H1 (cell line): ENCODE measurements around the gene ALK. TPM values are rescaled to one million over a fixed set of nuclear protein-coding genes. Genes with fewer than 3 reads are reported as not detected.
A peak's percentile ranks its signal among the peaks of the same experiment; 100 is the strongest.

Experiments
- CTCF ChIA-PET: fragments of 300-600 bp; sonication (Branson Sonifier 250); formaldehyde crosslinking; loops from one replicate; lab custom pipeline; 2021; ENCODE audit not compliant: partially characterized antibody; lab: Charles Lee
- POLR2A ChIA-PET: fragments of 300-600 bp; sonication (Branson Sonifier 250); formaldehyde crosslinking; loops from one replicate; lab custom pipeline; 2021; ENCODE audit warnings: inconsistent platforms; ENCODE audit not compliant: partially characterized antibody; lab: Charles Lee
- DNase-seq, 2 experiments: peaks; one replicate each; pipeline versions ENCODE4 v3.0.0 to v3.0.0-alpha.2; 2010 to 2022; ENCODE audit warnings: low spot score in 2 of 2, low read depth in 1 of 2, mixed read lengths in 1 of 2
- FAIRE-seq: peaks from 2 replicates; lab custom pipeline; 2011; peaks lifted over from hg19 to GRCh38; lab: Jason Lieb, UNC
- H2AFZ ChIP-seq: 2 replicates; pipeline ENCODE4 v1.8.1; 2012; ENCODE audit warnings: low read length, inconsistent platforms
- H2AK5ac ChIP-seq: 2 replicates; pipeline ENCODE4 v1.6.1; 2013; ENCODE audit warnings: low read depth, low read length
- H2BK120ac ChIP-seq: replicated peaks from 2 replicates; pipeline ENCODE3; 2013; ENCODE audit warnings: low read depth, low read length, inconsistent platforms
- H2BK12ac ChIP-seq: 2 replicates; pipeline ENCODE4 v1.6.1; 2013; ENCODE audit warnings: low read depth, low read length
- H2BK15ac ChIP-seq: 2 replicates; pipeline ENCODE4 v1.6.1; 2013; ENCODE audit warnings: low read length
- H2BK20ac ChIP-seq: 2 replicates; pipeline ENCODE4 v1.6.1; 2013; ENCODE audit warnings: low read length
- H2BK5ac ChIP-seq: 2 replicates; pipeline ENCODE4 v1.6.1; 2013; ENCODE audit warnings: low read depth, low read length
- H3K14ac ChIP-seq: 2 replicates; pipeline ENCODE4 v1.6.1; 2013; ENCODE audit warnings: inconsistent platforms; ENCODE audit not compliant: insufficient read length
- H3K18ac ChIP-seq: 2 replicates; pipeline ENCODE4 v1.6.1; 2013; ENCODE audit warnings: low read length; ENCODE audit errors: extremely low read depth
- H3K23ac ChIP-seq: 2 replicates; pipeline ENCODE4 v1.6.1; 2013; ENCODE audit warnings: inconsistent platforms; ENCODE audit not compliant: insufficient read length
- H3K23me2 ChIP-seq: 2 replicates; pipeline ENCODE4 v1.6.1; 2013; ENCODE audit warnings: low read depth, low read length
- H3K27ac ChIP-seq: 2 replicates; pipeline ENCODE4 v1.6.1; 2011; ENCODE audit warnings: low read depth, low read length, inconsistent platforms
- H3K27me3 ChIP-seq, 4 experiments: replicated peaks in 1 of 4; 1 replicate in 1 of 4; 2 replicates in 3 of 4; pipeline versions ENCODE4 v1.6.1 to v1.8.1; 2011 to 2013; ENCODE audit warnings: low read length in 3 of 4, mild to moderate bottlenecking in 3 of 4, inconsistent platforms in 2 of 4, mixed read lengths in 2 of 4, moderate library complexity in 1 of 4; ENCODE audit not compliant: control insufficient read depth in 3 of 4, insufficient read depth in 3 of 4; ENCODE audit errors: extremely low read depth in 1 of 4
- H3K36me3 ChIP-seq, 4 experiments: 2 replicates each; pipeline versions ENCODE4 v1.6.1 to v1.8.1; 2011 to 2013; ENCODE audit warnings: mild to moderate bottlenecking in 4 of 4, low read length in 3 of 4, moderate library complexity in 2 of 4, control low read depth in 1 of 4, inconsistent platforms in 1 of 4; ENCODE audit not compliant: insufficient read depth in 4 of 4, control insufficient read depth in 2 of 4
- H3K4ac ChIP-seq: replicated peaks from 2 replicates; pipeline ENCODE3; 2013; ENCODE audit warnings: low read length, low read depth, mixed read lengths, inconsistent platforms; ENCODE audit not compliant: insufficient read length
- H3K4me1 ChIP-seq, 4 experiments: replicated peaks in 1 of 4; 1 replicate in 1 of 4; 2 replicates in 3 of 4; pipeline versions ENCODE4 v1.6.1 to v1.8.1; 2011 to 2013; ENCODE audit warnings: low read length in 3 of 4, inconsistent platforms in 2 of 4, mixed read lengths in 1 of 4; ENCODE audit not compliant: insufficient read depth in 4 of 4, control insufficient read depth in 3 of 4
- H3K4me2 ChIP-seq, 2 experiments: 2 replicates each; pipeline versions ENCODE4 v1.6.1 to v1.8.1; 2011 to 2013; ENCODE audit warnings: low read depth in 2 of 2, low read length in 2 of 2, control low read depth in 1 of 2, inconsistent platforms in 1 of 2, mild to moderate bottlenecking in 1 of 2; ENCODE audit not compliant: insufficient read depth in 1 of 2
- H3K4me3 ChIP-seq, 4 experiments: fragments of 200-600, 300-600 bp in 1 of 4; sonication (generic), shearing (Covaris generic), sonication (Bioruptor Twin) in 1 of 4; 2 replicates each; pipeline versions ENCODE4 v1.5.1 to v1.8.1; 2011 to 2016; ENCODE audit warnings: low read length in 4 of 4, low read depth in 3 of 4, control low read depth in 2 of 4, inconsistent platforms in 2 of 4, mild to moderate bottlenecking in 2 of 4, mixed read lengths in 1 of 4, moderate library complexity in 1 of 4; ENCODE audit not compliant: insufficient read depth in 2 of 4; ENCODE audit errors: extremely low read depth in 1 of 4
- H3K56ac ChIP-seq: replicated peaks from 2 replicates; pipeline ENCODE3; 2013; ENCODE audit warnings: low read depth, mild to moderate bottlenecking, mixed read lengths, low read length, inconsistent platforms; ENCODE audit not compliant: insufficient read length
- H3K79me1 ChIP-seq: 2 replicates; pipeline ENCODE4 v1.6.1; 2013; ENCODE audit warnings: low read depth, low read length, control low read depth
- H3K79me2 ChIP-seq, 2 experiments: 2 replicates each; pipeline versions ENCODE4 v1.6.1 to v1.8.1; 2012 to 2013; ENCODE audit warnings: low read length in 2 of 2, mild to moderate bottlenecking in 2 of 2, inconsistent platforms in 1 of 2; ENCODE audit not compliant: insufficient read depth in 2 of 2, control insufficient read depth in 1 of 2
- H3K9ac ChIP-seq, 4 experiments: replicated peaks in 1 of 4; 1 replicate in 1 of 4; 2 replicates in 3 of 4; pipeline versions ENCODE4 v1.6.1 to v1.8.1; 2011 to 2013; ENCODE audit warnings: low read depth in 3 of 4, low read length in 3 of 4, control low read depth in 2 of 4, mild to moderate bottlenecking in 2 of 4, moderate library complexity in 2 of 4, inconsistent platforms in 1 of 4; ENCODE audit errors: extremely low read depth in 1 of 4
- H3K9me3 ChIP-seq, 2 experiments: 2 replicates each; pipeline versions ENCODE4 v1.6.1 to v1.8.1; 2012 to 2013; ENCODE audit warnings: mild to moderate bottlenecking in 2 of 2, moderate library complexity in 2 of 2, control low read depth in 1 of 2, inconsistent platforms in 1 of 2, low read depth in 1 of 2, low read length in 1 of 2, mixed read lengths in 1 of 2; ENCODE audit not compliant: insufficient read depth in 2 of 2
- H4K20me1 ChIP-seq, 2 experiments: replicated peaks in 1 of 2; 2 replicates each; pipeline versions ENCODE3 to v1.8.1; 2011 to 2013; ENCODE audit warnings: inconsistent platforms in 2 of 2, low read length in 2 of 2, mild to moderate bottlenecking in 1 of 2; ENCODE audit not compliant: insufficient read depth in 2 of 2, control insufficient read depth in 1 of 2
- H4K5ac ChIP-seq: 2 replicates; pipeline ENCODE4 v1.6.1; 2013; ENCODE audit warnings: low read length, low read depth, mixed read lengths, inconsistent platforms; ENCODE audit not compliant: insufficient read length
- H4K8ac ChIP-seq: 2 replicates; pipeline ENCODE4 v1.8.0; 2013; ENCODE audit warnings: mild to moderate bottlenecking, moderate library complexity, low read length, inconsistent platforms; ENCODE audit not compliant: insufficient read depth; ENCODE audit errors: extremely low read depth
- H4K91ac ChIP-seq: replicated peaks from 2 replicates; pipeline ENCODE3; 2013; ENCODE audit warnings: low read length, mixed read lengths, inconsistent platforms; ENCODE audit not compliant: insufficient read length
- ASH2L ChIP-seq: fragments of 200-600, 300-600 bp; sonication (generic); IDR thresholded peaks from one replicate; pipeline ENCODE4 v1.7.1; 2017; ENCODE audit warnings: low read length
- ATF3 ChIP-seq: IDR thresholded peaks from 2 replicates; pipeline ENCODE4 v1.6.1; 2011; ENCODE audit warnings: low read depth, mild to moderate bottlenecking, low read length; ENCODE audit not compliant: insufficient read depth
- BCL11A ChIP-seq, 2 experiments: IDR thresholded peaks; one replicate each; pipeline ENCODE4 v1.6.1; 2011; ENCODE audit warnings: low read depth in 2 of 2, low read length in 2 of 2, mild to moderate bottlenecking in 2 of 2
- CBX8 ChIP-seq: fragments of 300-800, 300-1000 bp; sonication (generic); IDR thresholded peaks from 2 replicates; pipeline ENCODE4 v1.7.1; 2016; ENCODE audit warnings: low read depth, low read length, borderline replicate concordance
- CREB1 ChIP-seq: IDR thresholded peaks from 2 replicates; pipeline ENCODE4 v1.6.1; 2012; ENCODE audit warnings: inconsistent platforms
- EGR1 ChIP-seq: IDR thresholded peaks from 2 replicates; pipeline ENCODE4 v1.6.1; 2011; ENCODE audit warnings: low read depth, low read length, borderline replicate concordance
- JUN ChIP-seq: IDR thresholded peaks from 2 replicates; pipeline ENCODE4 v1.6.1; 2011; ENCODE audit warnings: low read depth, mild to moderate bottlenecking, improper control_type of control experiment, low read length
- JUND ChIP-seq: IDR thresholded peaks from 2 replicates; pipeline ENCODE4 v1.6.1; 2011; ENCODE audit warnings: mild to moderate bottlenecking, improper control_type of control experiment, low read length
- NANOG ChIP-seq: IDR thresholded peaks from 2 replicates; pipeline ENCODE4 v1.6.1; 2011; ENCODE audit warnings: low read length, low read depth, mild to moderate bottlenecking, inconsistent platforms; ENCODE audit not compliant: insufficient read depth, poor library complexity, severe bottlenecking
- RBBP5 ChIP-seq: IDR thresholded peaks from 2 replicates; pipeline ENCODE4 v1.7.1; 2012; ENCODE audit warnings: low read depth, mild to moderate bottlenecking, inconsistent platforms, low read length, moderate library complexity, borderline replicate concordance
- RFX5 ChIP-seq: IDR thresholded peaks from 2 replicates; pipeline ENCODE4 v1.6.1; 2011; ENCODE audit warnings: low read depth, low read length, improper control_type of control experiment, borderline replicate concordance
- SIRT6 ChIP-seq: IDR thresholded peaks from one replicate; pipeline ENCODE4 v1.7.1; 2012; ENCODE audit warnings: low read length, inconsistent platforms
- SIX5 ChIP-seq: IDR thresholded peaks from 2 replicates; pipeline ENCODE4 v1.6.1; 2011; ENCODE audit warnings: mild to moderate bottlenecking, low read depth, low read length
- SP1 ChIP-seq: IDR thresholded peaks from 2 replicates; pipeline ENCODE4 v1.6.1; 2011; ENCODE audit warnings: low read depth, low read length
- WGBS, 2 experiments: shearing (Covaris generic) in 1 of 2; methylation state at CpG; one replicate each; pipeline versions ENCODE4 v1.1.6 to v1.1.7; 2013 to 2015; ENCODE audit warnings: low lambda C conversion rate in 2 of 2, mixed read lengths in 2 of 2, inconsistent platforms in 1 of 2, low coverage in 1 of 2, missing lambda C conversion rate in 1 of 2; ENCODE audit not compliant: insufficient replicate concordance in 2 of 2, insufficient coverage in 1 of 2, insufficient read length in 1 of 2; ENCODE audit errors: extremely low coverage in 1 of 2, missing lambda C conversion rate in 1 of 2; 5-methylcytosine and 5-hydroxymethylcytosine counted together
- polyA plus RNA-seq, 7 experiments: library from polyadenylated mRNA; depleted of rRNA in 3 of 7; stranded (reverse) in 5 of 7; unstranded in 2 of 7; fragments of >200 nt in 5 of 7; fragments of 200-250 nt in 2 of 7; gene quantifications; 1 replicate in 5 of 7; 2 replicates in 1 of 7; 4 replicates in 1 of 7; pipeline versions ENCODE4 v1.2.1 to v1.2.3, GENCODE V29; 2011 to 2013; ENCODE audit warnings: missing spikeins in 2 of 7, mixed read lengths in 2 of 7
- total RNA-seq: library from RNA; stranded (reverse); fragmentation: NEBNext Ultra II Directional; extraction: Animal tissue kit (Norgen Biotek cat#: 25700); gene quantifications from 2 replicates; pipeline ENCODE4 v1.2.1, GENCODE V29; 2021

The ALK gene
- total and polyA plus RNA-seq, 2 of the 8 experiments (the other 6 are each of a cell fraction or from before 2014, with no cell fraction given): 0.02 to 0.09 TPM

- Histone ChIP-seq H3K23ac (no peak overlapping the region), H4K91ac (no peak overlapping the region), H3K79me2 (no peaks in the 10 kb centered on the region), H3K36me3 (no peaks in the 10 kb centered on the region), H3K4ac (no peak overlapping the region), H2BK12ac (no peak overlapping the region), H3K23me2 (peaks cover 5% of the 10 kb centered on the region; the same call in 1 of the 2 replicates), H2BK15ac (no peak overlapping the region), H2BK5ac (0 out of 2 replicates have a peak overlapping the region, but pooled peaks have one; percentile 56), H4K20me1 (peaks cover 0 to 2% of the 10 kb centered on the region in 2 experiments), H3K79me1 (no peaks in the 10 kb centered on the region), H4K5ac (no peak overlapping the region), H3K27me3 (no peaks in the 10 kb centered on the region), H3K4me3 (no peak overlapping the region), H3K9ac (no peak overlapping the region), H2BK20ac (no peak overlapping the region), H3K4me1 (peaks cover 0 to 5% (median 3%) of the 10 kb centered on the region in 4 experiments; a peak in 2 of 7 replicates), H2BK120ac (no peak overlapping the region), H3K9me3 (no peaks in the 10 kb centered on the region), H2AK5ac (no peak overlapping the region), H2AFZ (no peak overlapping the region), H3K4me2 (no peak overlapping the region), H3K56ac (no peak overlapping the region), H3K27ac (no peak overlapping the region), H3K14ac (no peak overlapping the region), H3K18ac (no peak overlapping the region), H4K8ac (no peak overlapping the region)
- no peak for DNase-seq
- 94% methylated on average over 5 of the region's 5 CpGs; no CpG with 5 or more reads in 1 of the 2 experiments for WGBS, 2 experiments
- no peak for FAIRE-seq
- CTCF ChIA-PET: interaction anchor here (0.8 kb wide), 1 partner anchor 19 kb away, joined by 6 read pairs; no protein-coding TSS in a partner anchor
- POLR2A ChIA-PET: no interaction called here
- TF ChIP-seq EGR1 (no peak), CBX8 (no peak), JUN (no peak), RBBP5 (no peak), RFX5 (no peak), SIX5 (no peak), BCL11A (IDR thresholded peaks at IDR 0.05; ENCODE audit: low read depth in 2 of 2, low read length in 2 of 2) (no peak), CREB1 (no peak), NANOG (no peak), SP1 (no peak), SIRT6 (no peak), JUND (no peak), ASH2L (no peak), ATF3 (no peak)
These were observed 398.3 kb downstream of the ALK start for GRCh38 chr2:29522951-29523669.
